ENCODE data around the gene ADPRM. TPM values are rescaled to one million over a fixed set of nuclear protein-coding genes. Genes with fewer than 3 reads are reported as not detected.

Gene ADPRM
- total and polyA plus RNA-seq, 7 donors, result 8.9 to 15.8 (median 12.2) TPM

DNA sequence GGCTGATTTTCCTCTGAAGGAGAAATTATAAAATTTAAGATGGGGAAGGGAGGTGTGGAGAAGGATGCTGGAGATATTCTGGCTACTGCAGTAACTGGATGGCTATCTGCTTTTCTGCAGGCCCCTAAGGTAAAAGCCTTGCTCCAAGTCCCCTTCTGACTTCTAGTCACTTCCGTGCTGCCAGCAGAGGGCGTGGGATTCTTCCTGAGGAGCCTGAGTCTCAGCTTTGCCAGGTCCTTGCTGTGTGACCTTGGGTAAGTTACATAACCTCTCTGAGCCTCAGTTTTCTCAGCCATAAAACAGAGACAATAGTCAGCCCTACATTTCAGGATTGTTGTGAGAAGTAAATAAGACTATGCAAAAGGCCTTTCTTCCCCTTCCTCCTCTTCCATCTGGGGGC, 56.7 kb downstream of the ADPRM start:
- Histone ChIP-seq H3K4me1 (peaks cover 7% of the 10 kb centered on the region), H3K36me3 (ENCODE audit: insufficient read depth in 1 of 2, low read depth in 1 of 2) (no peaks in the 10 kb centered on the region), H3K9me3 (no peaks in the 10 kb centered on the region), H3K27me3 (ENCODE audit: insufficient read depth in 3 of 3, low read length in 2 of 3) (no peaks in the 10 kb centered on the region), H3K4me3 (no peak overlapping the region), H3K27ac (no peak overlapping the region)
- no peak for ATAC-seq
- 34 to 39% (median 34%) methylated on average over 2 of the region's 2 CpGs for WGBS, 3 donors
- intact Hi-C loops (cut with DNase I), result no loop called here
- TF ChIP-seq, protein P1, sequence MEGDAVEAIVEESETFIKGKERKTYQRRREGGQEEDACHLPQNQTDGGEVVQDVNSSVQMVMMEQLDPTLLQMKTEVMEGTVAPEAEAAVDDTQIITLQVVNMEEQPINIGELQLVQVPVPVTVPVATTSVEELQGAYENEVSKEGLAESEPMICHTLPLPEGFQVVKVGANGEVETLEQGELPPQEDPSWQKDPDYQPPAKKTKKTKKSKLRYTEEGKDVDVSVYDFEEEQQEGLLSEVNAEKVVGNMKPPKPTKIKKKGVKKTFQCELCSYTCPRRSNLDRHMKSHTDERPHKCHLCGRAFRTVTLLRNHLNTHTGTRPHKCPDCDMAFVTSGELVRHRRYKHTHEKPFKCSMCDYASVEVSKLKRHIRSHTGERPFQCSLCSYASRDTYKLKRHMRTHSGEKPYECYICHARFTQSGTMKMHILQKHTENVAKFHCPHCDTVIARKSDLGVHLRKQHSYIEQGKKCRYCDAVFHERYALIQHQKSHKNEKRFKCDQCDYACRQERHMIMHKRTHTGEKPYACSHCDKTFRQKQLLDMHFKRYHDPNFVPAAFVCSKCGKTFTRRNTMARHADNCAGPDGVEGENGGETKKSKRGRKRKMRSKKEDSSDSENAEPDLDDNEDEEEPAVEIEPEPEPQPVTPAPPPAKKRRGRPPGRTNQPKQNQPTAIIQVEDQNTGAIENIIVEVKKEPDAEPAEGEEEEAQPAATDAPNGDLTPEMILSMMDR (IDR thresholded peaks at IDR 0.05), result no peak
- peak in 1 of 2 donors; percentile 24 for DNase-seq

DNA sequence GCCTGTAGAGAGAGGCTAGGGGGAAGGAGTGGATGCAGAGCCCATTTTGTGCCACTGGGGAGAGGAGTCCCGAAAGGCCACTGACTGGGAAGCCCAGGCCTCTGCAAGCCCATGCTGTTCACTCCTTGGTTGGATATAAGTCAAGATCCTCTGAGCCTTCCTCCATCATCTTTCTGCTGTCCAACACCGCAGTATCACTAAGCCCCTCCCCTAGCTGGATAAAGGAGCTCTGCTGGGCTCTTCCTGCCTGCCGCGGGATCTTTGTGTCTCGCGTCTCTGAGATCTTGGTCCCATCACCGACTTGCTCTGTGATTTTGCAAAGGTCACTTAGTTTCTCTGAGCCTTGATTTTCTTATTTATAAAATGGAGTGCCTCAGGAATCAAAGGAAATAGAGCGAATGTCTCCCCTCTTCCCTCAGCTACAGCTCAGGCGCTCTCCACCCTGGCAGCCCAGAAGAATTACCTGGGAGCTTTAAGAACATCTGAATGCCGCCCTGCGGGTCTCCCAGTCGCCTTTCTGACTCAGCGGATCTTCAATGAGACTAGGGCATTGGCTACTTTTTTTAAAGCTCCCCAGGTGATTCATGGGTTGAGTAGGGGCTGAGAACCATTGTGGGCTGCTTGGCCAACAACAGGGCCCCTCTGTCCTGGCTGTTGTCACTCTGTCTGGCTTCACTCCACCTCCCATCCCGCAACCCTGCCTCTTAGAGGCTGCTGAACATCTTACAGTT, 57.6 kb downstream of the ADPRM start:
- DNase-seq (no peak), ATAC-seq (no peak)
- Histone ChIP-seq H3K36me3 (ENCODE audit: insufficient read depth in 1 of 2, low read depth in 1 of 2) (no peaks in the 10 kb centered on the region), H3K27me3 (ENCODE audit: insufficient read depth in 3 of 3, low read length in 2 of 3) (no peaks in the 10 kb centered on the region), H3K9me3 (no peaks in the 10 kb centered on the region), H3K27ac (no peak overlapping the region), H3K4me3 (no peak overlapping the region), H3K4me1 (peaks cover 7% of the 10 kb centered on the region)
- TF ChIP-seq, protein P1 (IDR thresholded peaks at IDR 0.05), result no peak
- intact Hi-C loops (cut with DNase I), result no loop called here
- 56 to 64% (median 59%) methylated on average over 14 of the region's 14 CpGs for WGBS, 3 donors

DNA sequence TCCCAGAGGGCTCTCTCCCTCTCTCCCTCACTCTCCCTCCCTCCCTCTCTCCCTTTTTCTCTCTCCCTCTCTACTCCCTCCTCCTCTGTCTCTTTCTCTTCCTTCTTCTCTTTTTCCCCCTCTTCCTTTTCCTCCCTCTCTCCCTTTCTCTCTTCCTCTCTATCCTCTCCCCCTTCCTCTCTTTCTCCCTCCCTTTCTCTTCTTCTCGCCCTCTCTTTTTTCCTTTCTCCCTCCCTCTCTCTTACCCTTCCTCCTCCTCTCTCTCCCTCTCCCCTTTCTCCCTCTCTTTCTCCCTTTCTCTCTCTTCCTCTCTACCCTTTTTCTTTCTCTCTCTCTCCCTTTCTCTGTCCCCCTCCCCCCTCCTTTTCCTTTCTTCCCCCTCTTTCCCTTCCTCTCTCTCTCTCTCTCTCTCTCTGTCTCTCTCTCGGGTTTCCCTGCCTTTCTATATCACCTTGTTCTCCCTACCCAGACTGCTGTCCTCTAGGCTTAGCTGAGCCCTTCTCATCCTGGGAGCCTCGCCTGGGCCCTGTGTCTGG, 58.3 kb downstream of the ADPRM start:
- Histone ChIP-seq H3K9me3 (no peaks in the 10 kb centered on the region), H3K27me3 (ENCODE audit: insufficient read depth in 3 of 3, low read length in 2 of 3) (no peaks in the 10 kb centered on the region), H3K4me1 (peaks cover 7% of the 10 kb centered on the region), H3K36me3 (ENCODE audit: insufficient read depth in 1 of 2, low read depth in 1 of 2) (no peaks in the 10 kb centered on the region), H3K4me3 (no peak overlapping the region), H3K27ac (no peak overlapping the region)
- TF ChIP-seq, protein P1 (IDR thresholded peaks at IDR 0.05), result no peak
- intact Hi-C loops (cut with DNase I), result no loop called here
- WGBS, 3 donors, result 86 to 92% (median 91%) methylated on average over 3 of the region's 3 CpGs
- DNase-seq (no peak), ATAC-seq (no peak)

DNA sequence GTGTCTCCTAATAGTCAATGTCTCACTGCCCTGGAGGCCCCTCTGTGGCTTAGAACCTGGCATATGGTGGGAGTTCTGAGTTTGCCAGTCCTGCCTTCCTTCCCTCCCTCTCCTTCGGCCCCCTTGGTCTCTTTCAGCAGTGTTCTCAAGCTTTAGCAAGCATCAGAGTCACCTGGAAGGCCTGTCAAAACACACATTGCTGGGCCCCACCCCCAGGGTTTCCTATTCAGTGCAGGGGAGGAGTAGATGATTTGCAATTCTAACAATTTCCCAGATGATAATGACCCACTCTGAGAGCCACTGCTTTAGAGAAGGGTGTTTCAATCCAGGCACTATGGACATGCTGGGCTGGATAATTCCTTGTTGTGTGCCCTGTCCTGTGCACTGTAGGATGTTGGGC, 58.8 kb downstream of the ADPRM start:
- Histone ChIP-seq H3K27ac (no peak overlapping the region), H3K4me3 (no peak overlapping the region), H3K36me3 (ENCODE audit: insufficient read depth in 1 of 2, low read depth in 1 of 2) (no peaks in the 10 kb centered on the region), H3K4me1 (peaks cover 7% of the 10 kb centered on the region), H3K27me3 (ENCODE audit: insufficient read depth in 3 of 3, low read length in 2 of 3) (no peaks in the 10 kb centered on the region), H3K9me3 (no peaks in the 10 kb centered on the region)
- TF ChIP-seq, protein P1 (IDR thresholded peaks at IDR 0.05), result no peak
- ATAC-seq, result peak in 2 of 4 donors; percentile 12 to 25
- DNase-seq, result no peak
- intact Hi-C loops (cut with DNase I), result no loop called here
- WGBS, 3 donors, result 81 to 89% (median 85%) methylated on average over 1 of the region's 1 CpG

All from psoas muscle (tissue), 8 donors.